ENCODE measurements around the gene GEMIN7.

Gene GEMIN7

GRCh38 chr19:45094137-45094536 is 15.1 kb downstream of the GEMIN7 start:
- H3K4me1 ChIP-seq (ENCODE audit: insufficient read depth, low read length, severe bottlenecking): peaks cover 50% of the 10 kb centered on the region
- no peaks in the 10 kb centered on the region for H3K9me2 ChIP-seq (ENCODE audit: low read depth, low read length)
- peak overlapping the region; percentile 83 for H3K27ac ChIP-seq (ENCODE audit: low read depth, low read length, poor library complexity, severe bottlenecking)
- peaks cover 26% of the 10 kb centered on the region for H3K36me3 ChIP-seq (ENCODE audit: insufficient read depth, low read length)
- no peaks in the 10 kb centered on the region for H3K27me3 ChIP-seq (ENCODE audit: insufficient read depth, low read length)
- peak overlapping the region; percentile 80 for H3K4me3 ChIP-seq (ENCODE audit: low read depth, low read length, poor library complexity, severe bottlenecking)
- no peaks in the 10 kb centered on the region for H4K20me1 ChIP-seq (ENCODE audit: insufficient read depth, low read length)
- H3K9me3 ChIP-seq (ENCODE audit: low read length): no peaks in the 10 kb centered on the region
- peaks cover 40% of the 10 kb centered on the region for H3K79me2 ChIP-seq (ENCODE audit: insufficient read depth, low read length)
- no peak for TF ChIP-seq EZH2 (IDR thresholded peaks at IDR 0.05; ENCODE audit: borderline replicate concordance, low read length)
- peak overlapping the region; percentile 89 for H3K9ac ChIP-seq (ENCODE audit: low read length)
- H3K4me2 ChIP-seq (ENCODE audit: low read length): peak overlapping the region; percentile 96
- H3F3A ChIP-seq (ENCODE audit: insufficient read depth, low read length): no peaks in the 10 kb centered on the region
- no peak overlapping the region for H2AFZ ChIP-seq (ENCODE audit: low read length)

GRCh38 chr19:45094707-45095106 is 15.6 kb downstream of the GEMIN7 start:
- Histone ChIP-seq H3K9ac (ENCODE audit: low read length) (no peak overlapping the region; the same call in 1 of the 2 replicates), H3K4me3 (ENCODE audit: low read depth, low read length, poor library complexity, severe bottlenecking) (peak overlapping the region; percentile 80), H3K9me3 (ENCODE audit: low read length) (no peaks in the 10 kb centered on the region), H3K27me3 (ENCODE audit: insufficient read depth, low read length) (no peaks in the 10 kb centered on the region), H3F3A (ENCODE audit: insufficient read depth, low read length) (no peaks in the 10 kb centered on the region), H2AFZ (ENCODE audit: low read length) (no peak overlapping the region), H4K20me1 (ENCODE audit: insufficient read depth, low read length) (no peaks in the 10 kb centered on the region), H3K36me3 (ENCODE audit: insufficient read depth, low read length) (peaks cover 25% of the 10 kb centered on the region), H3K4me1 (ENCODE audit: insufficient read depth, low read length, severe bottlenecking) (peaks cover 51% of the 10 kb centered on the region), H3K79me2 (ENCODE audit: insufficient read depth, low read length) (peaks cover 40% of the 10 kb centered on the region), H3K27ac (ENCODE audit: low read depth, low read length, poor library complexity, severe bottlenecking) (no peak overlapping the region), H3K9me2 (ENCODE audit: low read depth, low read length) (no peaks in the 10 kb centered on the region), H3K4me2 (ENCODE audit: low read length) (peak overlapping the region; percentile 96)
- TF ChIP-seq EZH2 (IDR thresholded peaks at IDR 0.05; ENCODE audit: borderline replicate concordance, low read length) (no peak), CTCF (IDR thresholded peaks at IDR 0.05; ENCODE audit: low read length) (no peak)

GRCh38 chr19:45095496-45096413 is 16.7 kb downstream of the GEMIN7 start:
- H3K36me3 ChIP-seq (ENCODE audit: insufficient read depth, low read length): peaks cover 24% of the 10 kb centered on the region

More at GRCh38 chr19:45095496-45096413, 16.7 kb downstream of the GEMIN7 start:
- H3K4me1 ChIP-seq (ENCODE audit: insufficient read depth, low read length, severe bottlenecking): peaks cover 59% of the 10 kb centered on the region
- no peak overlapping the region for H3K27ac ChIP-seq (ENCODE audit: low read depth, low read length, poor library complexity, severe bottlenecking)
- H3K9me2 ChIP-seq (ENCODE audit: low read depth, low read length): no peaks in the 10 kb centered on the region
- no peak for TF ChIP-seq CTCF (IDR thresholded peaks at IDR 0.05; ENCODE audit: low read length)
- no peak for TF ChIP-seq EZH2 (IDR thresholded peaks at IDR 0.05; ENCODE audit: borderline replicate concordance, low read length)
- no peaks in the 10 kb centered on the region for H3K9me3 ChIP-seq (ENCODE audit: low read length)
- H3F3A ChIP-seq (ENCODE audit: insufficient read depth, low read length): no peaks in the 10 kb centered on the region
- H3K9ac ChIP-seq (ENCODE audit: low read length): no peak overlapping the region; the same call in 1 of the 2 replicates
- H3K4me3 ChIP-seq (ENCODE audit: low read depth, low read length, poor library complexity, severe bottlenecking): no peak overlapping the region
- H3K4me2 ChIP-seq (ENCODE audit: low read length): no peak overlapping the region; the same call in 1 of the 2 replicates
- H3K79me2 ChIP-seq (ENCODE audit: insufficient read depth, low read length): peaks cover 40% of the 10 kb centered on the region
- no peak overlapping the region for H2AFZ ChIP-seq (ENCODE audit: low read length)
- no peaks in the 10 kb centered on the region for H4K20me1 ChIP-seq (ENCODE audit: insufficient read depth, low read length)
- no peaks in the 10 kb centered on the region for H3K27me3 ChIP-seq (ENCODE audit: insufficient read depth, low read length)

All from OCI-LY1 (cell line).